GM12864 (cell line): ENCODE data around the gene SNAPC4.

ENCODE experiments used
- DNase-seq: peaks from one replicate; pipeline ENCODE4 v3.0.0-alpha.2; 2011; ENCODE audit warnings: low read depth
- H3K4me3 ChIP-seq: 2 replicates; pipeline ENCODE4 v1.5.1; 2011; ENCODE audit warnings: mild to moderate bottlenecking, low read depth, low read length, control low read depth
- TF ChIP-seq, protein P1 (sequence below): IDR thresholded peaks from 2 replicates; pipeline ENCODE4 v1.5.1; 2011; ENCODE audit warnings: low read depth, mild to moderate bottlenecking, moderate library complexity, low read length, control low read depth, inconsistent platforms; ENCODE audit errors: missing control alignments

Gene SNAPC4

DNA sequence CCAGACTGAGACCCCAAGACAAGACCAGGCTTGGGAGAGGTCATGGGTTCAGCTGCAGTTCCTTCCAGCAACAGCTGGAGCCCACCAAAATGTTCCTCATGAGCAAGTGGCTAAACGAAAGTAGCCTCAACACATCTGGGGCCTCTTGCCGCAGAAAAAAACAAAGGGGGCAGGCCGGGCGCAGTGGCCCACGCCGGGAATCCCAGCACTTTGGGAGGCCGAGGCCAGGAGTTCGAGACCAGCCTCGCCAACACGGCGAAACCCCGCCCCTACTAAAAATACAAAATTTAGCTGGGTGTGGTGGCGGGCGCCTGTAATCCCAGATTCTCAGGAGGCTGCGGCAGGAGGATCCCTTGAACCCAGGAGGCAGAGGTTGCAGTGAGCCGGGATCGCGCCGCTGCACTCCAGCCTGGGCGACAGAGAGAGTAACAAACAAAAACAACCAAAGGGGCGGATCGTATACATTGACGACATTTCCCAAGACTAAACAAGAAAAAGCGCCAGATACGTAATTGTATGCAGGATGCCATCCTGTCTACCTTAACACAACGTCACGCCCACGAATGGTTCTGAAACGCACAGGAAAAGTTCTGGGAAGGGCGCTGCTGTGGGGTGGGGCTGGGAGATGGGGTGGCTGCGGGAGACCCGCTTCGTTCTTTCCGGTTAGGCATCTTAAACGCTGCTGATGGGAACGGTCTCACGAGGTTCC, 38.0 kb upstream of the SNAPC4 start:
- DNase-seq, result no peak
- peak overlapping the region; percentile 89 for H3K4me3 ChIP-seq
- TF ChIP-seq, protein P1, sequence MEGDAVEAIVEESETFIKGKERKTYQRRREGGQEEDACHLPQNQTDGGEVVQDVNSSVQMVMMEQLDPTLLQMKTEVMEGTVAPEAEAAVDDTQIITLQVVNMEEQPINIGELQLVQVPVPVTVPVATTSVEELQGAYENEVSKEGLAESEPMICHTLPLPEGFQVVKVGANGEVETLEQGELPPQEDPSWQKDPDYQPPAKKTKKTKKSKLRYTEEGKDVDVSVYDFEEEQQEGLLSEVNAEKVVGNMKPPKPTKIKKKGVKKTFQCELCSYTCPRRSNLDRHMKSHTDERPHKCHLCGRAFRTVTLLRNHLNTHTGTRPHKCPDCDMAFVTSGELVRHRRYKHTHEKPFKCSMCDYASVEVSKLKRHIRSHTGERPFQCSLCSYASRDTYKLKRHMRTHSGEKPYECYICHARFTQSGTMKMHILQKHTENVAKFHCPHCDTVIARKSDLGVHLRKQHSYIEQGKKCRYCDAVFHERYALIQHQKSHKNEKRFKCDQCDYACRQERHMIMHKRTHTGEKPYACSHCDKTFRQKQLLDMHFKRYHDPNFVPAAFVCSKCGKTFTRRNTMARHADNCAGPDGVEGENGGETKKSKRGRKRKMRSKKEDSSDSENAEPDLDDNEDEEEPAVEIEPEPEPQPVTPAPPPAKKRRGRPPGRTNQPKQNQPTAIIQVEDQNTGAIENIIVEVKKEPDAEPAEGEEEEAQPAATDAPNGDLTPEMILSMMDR, result no peak

GRCh38 chr9:136437430-136437829, 37.5 kb upstream of the SNAPC4 start:
- peak overlapping the region; percentile 89 for H3K4me3 ChIP-seq
- TF ChIP-seq, protein P1, result no peak
- no peak for DNase-seq

DNA sequence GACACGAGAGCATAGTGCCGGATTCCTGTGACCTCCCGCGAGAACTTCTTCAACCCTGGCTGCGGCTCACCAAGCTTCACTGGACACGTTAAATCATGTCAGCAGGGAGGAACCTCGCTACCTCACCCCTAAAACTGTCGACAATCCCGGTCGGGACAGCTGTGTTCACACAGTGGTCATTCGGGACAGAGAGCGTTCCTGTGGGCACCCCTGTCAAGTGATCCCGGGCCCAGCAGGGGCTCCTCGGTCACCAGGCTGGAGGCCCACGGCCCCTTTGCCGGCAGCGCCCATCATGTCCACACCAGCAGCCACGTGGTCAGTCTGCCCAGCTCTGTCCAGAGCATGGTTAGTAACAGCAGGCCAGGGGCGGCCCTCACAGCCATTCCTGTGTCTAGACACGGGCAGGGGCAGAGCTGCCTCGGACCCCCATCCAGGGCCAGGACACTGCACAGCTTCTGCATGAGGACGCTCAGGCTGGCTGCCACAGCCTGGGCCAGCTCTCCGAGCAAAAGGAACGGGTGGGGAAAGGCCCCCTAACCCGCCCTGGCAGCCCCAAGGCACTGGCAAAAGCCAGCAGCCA, 36.2 kb upstream of the SNAPC4 start:
- no peak for DNase-seq
- TF ChIP-seq, protein P1, result no peak
- H3K4me3 ChIP-seq, result no peak overlapping the region

DNA sequence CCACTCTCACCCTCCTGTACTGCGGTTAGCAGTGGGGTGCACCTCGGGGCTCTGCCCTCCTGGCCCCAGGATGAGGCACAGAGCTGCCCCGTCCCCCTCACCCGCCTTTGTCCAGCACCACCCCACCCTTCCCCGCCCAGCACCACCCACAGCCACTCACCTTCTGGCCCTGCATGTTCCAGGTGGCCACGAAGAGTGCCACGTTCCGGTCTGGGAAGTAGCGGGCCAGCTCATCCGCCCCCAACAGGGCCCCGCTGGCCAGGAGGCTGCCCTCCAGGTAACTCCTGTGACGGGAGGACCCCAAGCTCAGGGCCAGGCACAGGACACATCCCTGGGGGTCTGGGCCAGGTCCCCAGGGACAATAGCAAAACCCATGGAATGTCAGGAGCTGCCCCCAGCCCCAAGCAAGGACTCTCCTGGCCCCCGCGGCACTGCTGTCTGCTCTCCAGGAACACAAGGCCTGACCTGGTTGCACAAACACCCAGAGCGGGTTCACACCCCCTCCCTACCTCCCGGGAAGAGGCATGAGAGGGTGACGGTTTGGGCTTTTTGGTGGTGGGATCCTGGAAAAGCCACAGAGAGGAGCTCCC, 34.7 kb upstream of the SNAPC4 start:
- DNase-seq, result no peak
- TF ChIP-seq, protein P1, result no peak
- H3K4me3 ChIP-seq, result no peak overlapping the region

DNA sequence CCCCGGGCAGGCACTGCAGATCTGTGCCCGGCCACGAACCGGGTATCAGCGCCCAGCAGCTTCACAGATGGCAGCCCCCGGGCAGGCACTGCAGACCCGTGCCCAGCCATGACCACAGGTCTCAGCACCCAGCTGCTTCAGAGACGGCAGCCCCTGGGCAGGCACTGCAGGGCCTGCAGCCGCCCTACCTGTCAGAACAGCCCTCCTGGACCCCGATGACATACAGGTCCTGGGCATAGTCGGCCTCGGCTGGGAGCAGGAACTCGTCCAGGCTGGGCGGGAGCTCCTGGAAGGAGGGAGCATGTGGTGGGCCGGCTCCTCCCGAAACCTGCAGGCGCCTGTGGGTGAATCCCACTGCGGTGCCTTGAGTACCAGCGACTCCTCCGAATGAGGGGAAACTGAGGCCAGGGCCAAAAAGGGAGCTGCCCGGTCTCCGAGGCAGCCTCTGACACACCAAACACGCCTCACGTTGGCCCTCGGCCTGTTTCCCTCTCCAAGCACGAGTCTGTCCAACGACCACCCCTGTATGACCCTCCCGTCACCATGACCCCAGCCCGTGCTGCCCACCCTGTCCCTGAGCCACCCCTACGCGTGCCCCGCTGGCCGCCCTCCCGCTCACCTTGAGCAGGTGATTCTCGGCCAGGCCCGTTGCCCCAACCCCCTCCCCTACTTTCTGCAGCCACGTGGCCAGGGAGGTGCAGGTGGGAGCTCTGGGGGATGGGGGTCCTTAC, 34.0 kb upstream of the SNAPC4 start:
- H3K4me3 ChIP-seq, result no peak overlapping the region
- DNase-seq, result no peak
- TF ChIP-seq, protein P1, result no peak

GRCh38 chr9:136433043-136433715, 33.2 kb upstream of the SNAPC4 start:
- TF ChIP-seq, protein P1, result no peak
- DNase-seq, result no peak

More at GRCh38 chr9:136433043-136433715, 33.2 kb upstream of the SNAPC4 start:
- no peak overlapping the region for H3K4me3 ChIP-seq
